ENCODE results near the gene FGF12.

FGF12 gene

GRCh38 chr3:192684151-192684550, 43.2 kb downstream of the FGF12 start:
- DNase-seq (ENCODE audit: low read depth) = no peak

DNA sequence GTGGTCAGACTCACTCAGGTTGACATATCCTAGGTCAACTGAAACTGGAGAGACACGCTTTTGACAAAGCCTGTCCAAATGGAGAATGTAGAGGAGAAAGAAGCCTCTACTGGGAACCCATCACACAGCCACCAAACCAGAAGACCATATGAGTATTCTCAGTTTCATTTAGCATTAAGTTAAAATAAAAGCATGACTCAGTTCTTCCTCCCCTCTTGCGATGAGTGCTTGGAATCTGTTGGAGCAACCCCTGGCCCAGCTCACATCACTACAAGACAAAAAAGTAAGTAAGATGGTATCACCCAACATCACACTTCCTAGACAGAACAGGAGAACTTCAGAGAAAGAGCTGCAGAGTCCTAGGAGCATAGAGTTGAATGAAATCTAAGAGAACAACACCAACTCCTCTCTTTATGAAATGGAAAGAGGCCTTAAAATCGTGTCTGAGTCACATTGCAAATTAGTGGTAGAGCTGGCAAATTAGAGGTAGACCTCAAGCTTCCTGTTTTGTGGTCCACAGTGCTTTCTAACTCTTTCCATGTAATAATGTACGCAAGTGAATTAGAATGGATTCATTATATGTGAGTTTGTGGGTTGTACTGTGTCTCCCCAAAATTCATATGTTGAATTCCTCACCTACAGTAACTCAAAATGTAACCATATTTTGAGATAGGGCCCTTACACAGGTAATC, 51.2 kb downstream of the FGF12 start:
- no peak for DNase-seq (ENCODE audit: low read depth)

DNA sequence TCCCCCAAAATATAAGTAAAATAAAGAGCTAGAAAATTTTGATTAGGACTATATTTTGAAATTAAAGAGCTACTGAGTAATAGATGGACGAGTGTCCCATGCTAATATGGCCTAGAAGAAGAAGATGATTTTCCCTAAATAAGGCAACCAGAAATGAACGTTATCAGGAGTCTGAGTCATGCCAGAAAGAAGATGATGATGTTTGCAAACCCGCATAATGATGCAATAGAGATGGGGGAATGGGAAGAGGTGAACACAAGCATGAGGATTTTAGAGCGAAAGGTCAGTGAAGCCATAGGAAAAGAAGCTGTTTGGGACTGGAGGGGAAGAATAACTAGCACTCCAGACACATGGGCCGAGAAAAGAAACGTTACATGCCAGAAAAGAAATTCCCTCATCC, 71.7 kb downstream of the FGF12 start:
- no peak for DNase-seq (ENCODE audit: low read depth)

GRCh38 chr3:192655040-192655439, 72.3 kb downstream of the FGF12 start:
- no peak for DNase-seq (ENCODE audit: low read depth)

- no peak for DNase-seq (ENCODE audit: low read depth)
Observed at GRCh38 chr3:192653862-192654261, 73.5 kb downstream of the FGF12 start.

GRCh38 chr3:192652727-192653126, 74.6 kb downstream of the FGF12 start:
- no peak for DNase-seq (ENCODE audit: low read depth)

- no peak for DNase-seq (ENCODE audit: low read depth)
Observed at GRCh38 chr3:192651836-192652512, 75.4 kb downstream of the FGF12 start.

DNA sequence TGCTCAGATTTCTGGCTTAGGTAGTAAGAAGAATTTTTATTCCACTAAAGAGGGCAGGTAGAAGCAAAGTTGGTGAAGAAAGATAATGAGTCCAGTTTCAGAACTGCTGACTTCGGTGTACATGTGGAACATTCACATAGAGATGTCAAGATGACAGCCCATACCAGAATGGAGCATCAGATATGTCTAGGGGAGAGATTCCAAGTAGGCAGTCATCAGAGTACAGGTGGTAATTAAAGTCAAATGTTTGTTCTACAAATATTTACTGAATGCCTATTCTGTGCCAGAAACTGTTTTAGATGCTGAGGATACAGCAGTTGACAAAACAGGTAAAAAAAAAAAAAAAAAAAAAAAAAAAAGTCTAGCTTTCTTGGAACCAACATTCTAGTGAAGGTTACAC, 81.9 kb downstream of the FGF12 start:
- no peak for DNase-seq (ENCODE audit: low read depth)

- DNase-seq (ENCODE audit: low read depth) = no peak
Observed at GRCh38 chr3:192642651-192643050, 84.7 kb downstream of the FGF12 start.

- DNase-seq (ENCODE audit: low read depth) = no peak
Observed at GRCh38 chr3:192641919-192642318, 85.4 kb downstream of the FGF12 start.

GRCh38 chr3:192639987-192640386, 87.4 kb downstream of the FGF12 start:
- DNase-seq (ENCODE audit: low read depth) = no peak

DNA sequence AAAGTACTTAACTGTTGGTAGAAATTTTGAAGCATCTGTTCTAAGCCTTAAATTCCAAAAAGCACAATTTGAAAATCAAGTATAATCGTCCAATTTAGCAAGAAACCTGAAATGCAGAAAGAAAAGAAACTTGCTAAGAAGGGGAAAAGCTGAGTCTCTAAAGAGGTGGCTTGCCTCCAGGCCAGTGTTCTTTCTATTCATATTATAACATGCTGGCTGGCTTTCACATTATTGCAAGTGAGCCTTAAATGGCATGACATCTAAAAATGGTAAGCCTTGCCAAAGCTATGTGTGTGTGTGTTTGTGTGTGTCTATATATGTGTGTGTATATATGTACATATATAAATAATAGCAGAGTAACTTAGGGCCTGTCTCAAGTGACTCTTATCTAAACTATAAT, 89.5 kb downstream of the FGF12 start:
- no peak for DNase-seq (ENCODE audit: low read depth)

- no peak for DNase-seq (ENCODE audit: low read depth)
Observed at GRCh38 chr3:192636517-192637444, 90.6 kb downstream of the FGF12 start.

DNA sequence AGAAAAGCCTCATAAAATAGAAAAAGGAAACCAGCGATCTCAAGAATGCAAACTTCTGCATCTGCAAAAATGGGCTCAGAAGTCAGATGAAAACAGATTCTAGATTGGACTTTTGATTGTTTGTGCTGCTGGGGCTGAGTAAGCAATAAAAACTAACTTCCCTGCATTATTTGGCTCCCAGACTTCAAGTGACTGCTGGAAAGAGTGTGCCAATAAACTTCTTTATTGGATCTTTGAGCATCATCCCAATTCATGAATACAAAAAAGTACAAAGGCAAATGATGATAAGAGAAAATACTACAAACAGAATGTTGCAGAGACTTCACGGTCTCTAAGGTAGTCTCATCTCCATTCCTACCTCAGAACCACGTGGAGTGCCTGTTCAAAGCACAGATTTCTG, 97.9 kb downstream of the FGF12 start:
- DNase-seq (ENCODE audit: low read depth) = no peak

DNA sequence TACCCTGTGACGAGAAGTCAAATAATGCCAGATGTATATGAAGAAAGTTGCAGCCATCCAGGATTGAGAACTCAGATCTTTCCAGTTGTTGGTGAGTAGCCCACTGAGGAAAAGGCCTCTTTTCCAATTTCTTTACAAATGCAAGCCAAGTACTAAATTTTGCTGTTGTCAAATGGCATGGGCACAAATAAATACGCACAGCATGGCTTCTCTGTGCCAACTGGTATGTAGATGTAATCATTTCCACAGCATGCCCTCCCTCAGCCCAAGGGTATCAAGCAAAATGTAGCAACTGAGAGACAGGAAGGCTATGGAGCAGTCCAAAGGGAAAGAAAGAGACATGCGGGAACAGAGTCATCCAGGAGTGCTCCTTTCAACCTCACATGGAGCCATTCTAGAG, 105.4 kb downstream of the FGF12 start:
- DNase-seq (ENCODE audit: low read depth) = no peak

GRCh38 chr3:192620275-192620674, 107.1 kb downstream of the FGF12 start:
- no peak for DNase-seq (ENCODE audit: low read depth)

GRCh38 chr3:192611411-192611810, 115.9 kb downstream of the FGF12 start:
- DNase-seq (ENCODE audit: low read depth) = no peak

DNA sequence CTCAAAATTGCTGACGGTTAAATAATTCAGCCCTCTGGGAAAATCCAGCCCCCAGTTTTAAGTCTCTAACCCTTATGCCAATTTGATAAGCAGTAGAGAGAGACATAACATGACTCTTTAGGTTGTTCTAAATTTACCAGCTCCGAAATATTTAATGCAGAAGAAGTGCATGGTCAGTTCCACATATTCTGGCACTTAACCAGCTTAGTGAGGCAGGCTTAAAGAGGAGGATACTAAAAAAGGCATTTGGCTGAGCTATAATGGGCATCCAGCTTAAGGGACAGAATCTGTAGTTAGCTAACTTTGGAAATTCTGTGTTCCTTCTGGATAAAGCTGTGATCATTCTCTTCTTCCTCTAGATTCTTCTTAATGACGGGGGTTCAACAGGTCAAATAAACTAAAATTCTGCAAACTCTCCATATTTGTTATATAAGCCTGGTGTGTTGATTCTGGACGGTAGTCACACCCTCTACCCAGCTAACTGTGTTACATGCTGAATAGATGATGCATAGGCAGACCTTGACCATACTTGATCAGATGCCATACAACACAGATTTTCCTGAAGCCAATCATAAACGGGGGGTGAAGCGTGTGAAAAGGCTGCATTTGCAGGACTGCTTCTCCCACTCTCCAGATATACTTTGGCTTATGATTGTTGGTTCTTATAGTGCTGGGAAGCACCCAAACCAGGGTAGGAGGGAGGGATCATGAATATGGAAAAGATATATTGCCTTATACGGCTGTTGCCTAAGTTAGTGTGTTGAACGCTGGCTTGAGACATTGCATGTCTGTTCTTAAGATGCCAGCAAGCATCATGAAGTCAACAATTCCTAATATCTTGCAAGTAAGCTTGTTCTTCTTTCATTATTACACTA, 118.4 kb downstream of the FGF12 start:
- no peak for DNase-seq (ENCODE audit: low read depth)

GRCh38 chr3:192607798-192608197, 119.5 kb downstream of the FGF12 start:
- no peak for DNase-seq (ENCODE audit: low read depth)

GRCh38 chr3:192597913-192598312, 129.4 kb downstream of the FGF12 start:
- DNase-seq (ENCODE audit: low read depth) = no peak

- no peak for DNase-seq (ENCODE audit: low read depth)
Observed at GRCh38 chr3:192597506-192597905, 129.8 kb downstream of the FGF12 start.

- DNase-seq (ENCODE audit: low read depth) = no peak
Observed at GRCh38 chr3:192578729-192579128, 148.6 kb downstream of the FGF12 start.

Data from stimulated activated CD8-positive, alpha-beta memory T cell treated with anti-CD3 and anti-CD28 coated beads, Interleukin-15, amount 100 ng/mL, for 24 hours (primary cell).